Cardiac muscle cell (in vitro differentiated cells and primary cell): ENCODE measurements around the gene KNL1. TPM values are rescaled to one million over a fixed set of nuclear protein-coding genes. Genes with fewer than 3 reads are reported as not detected.

Experiments used
- DNase-seq, 2 donors: peaks; one replicate each; pipeline versions ENCODE4 v3.0.0 to v3.0.0-alpha.2; 2010 to 2017; ENCODE audit warnings: low read depth in 1 of 2, low spot score in 1 of 2
- H3K27ac ChIP-seq: fragments of 200-600 bp; sonication (generic); 2 replicates; pipeline ENCODE4 v1.5.1; 2016
- H3K27me3 ChIP-seq: fragments of 200-600 bp; sonication (generic); 2 replicates; pipeline ENCODE4 v1.6.0; 2016; ENCODE audit warnings: control low read depth
- H3K36me3 ChIP-seq: fragments of 200-600 bp; sonication (generic); 2 replicates; pipeline ENCODE4 v1.5.1; 2016; ENCODE audit warnings: control low read depth
- H3K4me1 ChIP-seq: fragments of 200-600 bp; sonication (generic); 2 replicates; pipeline ENCODE4 v1.8.1; 2017; ENCODE audit warnings: low read depth, mild to moderate bottlenecking, mixed run types
- H3K4me3 ChIP-seq: fragments of 200-600 bp; sonication (generic); 2 replicates; pipeline ENCODE4 v1.5.1; 2016; ENCODE audit warnings: mild to moderate bottlenecking
- H3K9me3 ChIP-seq: fragments of 200-600 bp; sonication (generic); 2 replicates; pipeline ENCODE4 v1.5.1; 2017; ENCODE audit warnings: low read depth, mild to moderate bottlenecking, control low read depth
- polyA plus RNA-seq: library from polyadenylated mRNA; unstranded; fragments of >200 nt; fragmentation: Nextera tagmentation; extraction: Ambion mirVana; gene quantifications from 2 replicates; pipeline ENCODE4 v1.2.1, GENCODE V29; 2016
- total RNA-seq: library from RNA; depleted of rRNA; stranded (reverse); fragments of >200 nt; gene quantifications from 2 replicates; pipeline ENCODE4 v1.2.3, GENCODE V29; 2016
- TF ChIP-seq, protein P1 (sequence below): IDR thresholded peaks from 2 replicates; pipeline ENCODE4 v1.5.1; 2012; ENCODE audit warnings: low read depth, mild to moderate bottlenecking, low read length

Gene KNL1
- total and polyA plus RNA-seq, 2 experiments from 2014 or later, result 1.4 to 15.2 TPM

DNA sequence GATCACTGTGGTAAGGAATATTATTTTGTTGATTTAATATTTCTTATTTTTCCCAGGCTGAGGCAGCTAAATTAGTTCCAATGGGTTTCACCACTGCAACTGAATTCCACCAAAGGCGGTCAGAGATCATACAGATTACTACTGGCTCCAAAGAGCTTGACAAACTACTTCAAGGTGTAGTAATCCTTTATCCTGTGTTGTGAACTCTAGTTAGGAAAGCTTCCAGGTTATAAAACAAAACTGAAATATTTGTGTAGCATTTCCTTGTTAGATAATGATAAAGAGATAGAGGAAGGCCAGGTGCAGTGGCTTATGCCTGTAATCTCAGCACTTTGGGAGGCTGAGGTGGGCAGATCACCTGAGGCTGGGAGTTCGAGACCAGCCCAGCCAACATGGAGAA is 112.1 kb downstream of the KNL1 start:
- no peak for DNase-seq
- Histone ChIP-seq H3K9me3 (no peaks in the 10 kb centered on the region), H3K27me3 (no peaks in the 10 kb centered on the region), H3K36me3 (no peaks in the 10 kb centered on the region), H3K4me1 (no peaks in the 10 kb centered on the region), H3K4me3 (no peak overlapping the region), H3K27ac (no peak overlapping the region)
- TF ChIP-seq, protein P1, sequence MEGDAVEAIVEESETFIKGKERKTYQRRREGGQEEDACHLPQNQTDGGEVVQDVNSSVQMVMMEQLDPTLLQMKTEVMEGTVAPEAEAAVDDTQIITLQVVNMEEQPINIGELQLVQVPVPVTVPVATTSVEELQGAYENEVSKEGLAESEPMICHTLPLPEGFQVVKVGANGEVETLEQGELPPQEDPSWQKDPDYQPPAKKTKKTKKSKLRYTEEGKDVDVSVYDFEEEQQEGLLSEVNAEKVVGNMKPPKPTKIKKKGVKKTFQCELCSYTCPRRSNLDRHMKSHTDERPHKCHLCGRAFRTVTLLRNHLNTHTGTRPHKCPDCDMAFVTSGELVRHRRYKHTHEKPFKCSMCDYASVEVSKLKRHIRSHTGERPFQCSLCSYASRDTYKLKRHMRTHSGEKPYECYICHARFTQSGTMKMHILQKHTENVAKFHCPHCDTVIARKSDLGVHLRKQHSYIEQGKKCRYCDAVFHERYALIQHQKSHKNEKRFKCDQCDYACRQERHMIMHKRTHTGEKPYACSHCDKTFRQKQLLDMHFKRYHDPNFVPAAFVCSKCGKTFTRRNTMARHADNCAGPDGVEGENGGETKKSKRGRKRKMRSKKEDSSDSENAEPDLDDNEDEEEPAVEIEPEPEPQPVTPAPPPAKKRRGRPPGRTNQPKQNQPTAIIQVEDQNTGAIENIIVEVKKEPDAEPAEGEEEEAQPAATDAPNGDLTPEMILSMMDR, result no peak

Other genes with a start within 250 kb of the KNL1 start
- not detected in 2 replicates for gene PHGR1, start 243.2 kb upstream of the KNL1 start, total RNA-seq
- not detected in 2 replicates for gene PHGR1, start 243.2 kb upstream of the KNL1 start, polyA plus RNA-seq
- gene DISP2, start 236.0 kb upstream of the KNL1 start, total RNA-seq, result 0.15 and 0.21 TPM in 2 replicates
- gene DISP2, start 236.0 kb upstream of the KNL1 start, polyA plus RNA-seq, result 0.05 TPM in 1 of 2 replicates, not detected in the other
- 25.6 and 84.3 TPM in 2 replicates for gene KNSTRN, start 211.5 kb upstream of the KNL1 start, total RNA-seq
- gene KNSTRN, start 211.5 kb upstream of the KNL1 start, polyA plus RNA-seq, result 23.0 and 76.5 TPM in 2 replicates
- gene IVD, start 188.5 kb upstream of the KNL1 start, total RNA-seq, result 75.2 and 96.1 TPM in 2 replicates
- 114 and 130 TPM in 2 replicates for gene IVD, start 188.5 kb upstream of the KNL1 start, polyA plus RNA-seq
- gene BAHD1, start 153.3 kb upstream of the KNL1 start, total RNA-seq, result 22.9 and 29.3 TPM in 2 replicates
- 14.9 and 15.7 TPM in 2 replicates for gene BAHD1, start 153.3 kb upstream of the KNL1 start, polyA plus RNA-seq
- gene CHST14, start 123.3 kb upstream of the KNL1 start, total RNA-seq, result 18.3 and 24.4 TPM in 2 replicates
- 22.1 and 26.0 TPM in 2 replicates for gene CHST14, start 123.3 kb upstream of the KNL1 start, polyA plus RNA-seq
- 16.7 and 20.2 TPM in 2 replicates for gene CCDC32, start 29.2 kb upstream of the KNL1 start, total RNA-seq
- 22.6 and 26.2 TPM in 2 replicates for gene CCDC32, start 29.2 kb upstream of the KNL1 start, polyA plus RNA-seq
- gene RPUSD2, start 24.9 kb upstream of the KNL1 start, total RNA-seq, result 20.3 and 22.7 TPM in 2 replicates
- 19.7 and 20.3 TPM in 2 replicates for gene RPUSD2, start 24.9 kb upstream of the KNL1 start, polyA plus RNA-seq
- 6.0 and 6.2 TPM in 2 replicates for gene RAD51, start 100.9 kb downstream of the KNL1 start, total RNA-seq
- gene RAD51, start 100.9 kb downstream of the KNL1 start, polyA plus RNA-seq, result 10.6 and 17.5 TPM in 2 replicates
- 16.8 and 21.1 TPM in 2 replicates for gene RMDN3, start 161.0 kb downstream of the KNL1 start, total RNA-seq
- gene RMDN3, start 161.0 kb downstream of the KNL1 start, polyA plus RNA-seq, result 24.5 and 28.6 TPM in 2 replicates
- gene GCHFR, start 169.8 kb downstream of the KNL1 start, total RNA-seq, result 66.7 and 129 TPM in 2 replicates
- 86.2 and 126 TPM in 2 replicates for gene GCHFR, start 169.8 kb downstream of the KNL1 start, polyA plus RNA-seq
- 1.2 and 1.6 TPM in 2 replicates for gene C15orf62, start 175.7 kb downstream of the KNL1 start, total RNA-seq
- gene C15orf62, start 175.7 kb downstream of the KNL1 start, polyA plus RNA-seq, result 1.5 and 2.8 TPM in 2 replicates
- gene ZFYVE19, start 212.8 kb downstream of the KNL1 start, total RNA-seq, result 21.0 and 41.3 TPM in 2 replicates
- 23.4 and 33.8 TPM in 2 replicates for gene ZFYVE19, start 212.8 kb downstream of the KNL1 start, polyA plus RNA-seq
- 45.1 and 58.2 TPM in 2 replicates for gene DNAJC17, start 213.2 kb downstream of the KNL1 start, total RNA-seq
- gene DNAJC17, start 213.2 kb downstream of the KNL1 start, polyA plus RNA-seq, result 57.2 and 71.3 TPM in 2 replicates
- not detected in 2 replicates for gene PPP1R14D, start 234.5 kb downstream of the KNL1 start, total RNA-seq
- not detected in 2 replicates for gene PPP1R14D, start 234.5 kb downstream of the KNL1 start, polyA plus RNA-seq
- 4.0 and 9.5 TPM in 2 replicates for gene SPINT1, start 249.8 kb downstream of the KNL1 start, total RNA-seq
- gene SPINT1, start 249.8 kb downstream of the KNL1 start, polyA plus RNA-seq, result 5.3 TPM in 2 replicates